ENCODE measurements around the gene ZMIZ1. TPM values are rescaled to one million over a fixed set of nuclear protein-coding genes. Genes with fewer than 3 reads are reported as not detected.

Gene ZMIZ1
- 175 TPM for polyA plus RNA-seq (2012; ENCODE audit: insufficient read depth, insufficient read length, low read depth)

- TF ChIP-seq CTCF (IDR thresholded peaks at IDR 0.05; ENCODE audit: low read depth, low read length), result no peak
- Histone ChIP-seq H3K9me3 (no peaks in the 10 kb centered on the region), H3K4me3 (ENCODE audit: low read depth, low read length) (peak within 1 kb of the TSS; percentile 94), H3K27me3 (no peaks in the 10 kb centered on the region), H3K36me3 (0 out of 2 replicates have a peak, but pooled peaks cover 7% of the 10 kb centered on the region), H3K4me1 (peaks cover 10% of the 10 kb centered on the region)
- peak; percentile 86 for DNase-seq
Observed at GRCh38 chr10:79068562-79069324, at the start of gene ZMIZ1. Gene ZMIZ1, plus strand, starts transcription at chr10:79068966. Its CDS starts 132,667 bp downstream, at chr10:79201633.

GRCh38 chr10:79019441-79020014, 49.2 kb upstream of the ZMIZ1 start:
- TF ChIP-seq CTCF (IDR thresholded peaks at IDR 0.05; ENCODE audit: low read depth, low read length), result no peak
- no peak for DNase-seq
- H3K9me3 ChIP-seq, result no peaks in the 10 kb centered on the region
- H3K36me3 ChIP-seq, result no peaks in the 10 kb centered on the region
- H3K4me3 ChIP-seq (ENCODE audit: low read depth, low read length), result no peak overlapping the region
- no peaks in the 10 kb centered on the region for H3K27me3 ChIP-seq
- peaks cover 41% of the 10 kb centered on the region for H3K4me1 ChIP-seq

GRCh38 chr10:79020015-79020491, 48.7 kb upstream of the ZMIZ1 start:
- H3K4me1 ChIP-seq, result peaks cover 46% of the 10 kb centered on the region
- H3K27me3 ChIP-seq, result no peaks in the 10 kb centered on the region
- H3K4me3 ChIP-seq (ENCODE audit: low read depth, low read length), result no peak overlapping the region
- TF ChIP-seq CTCF (IDR thresholded peaks at IDR 0.05; ENCODE audit: low read depth, low read length), result no peak
- no peaks in the 10 kb centered on the region for H3K9me3 ChIP-seq
- peak; percentile 62 for DNase-seq
- no peaks in the 10 kb centered on the region for H3K36me3 ChIP-seq

GRCh38 chr10:79020605-79021004, 48.2 kb upstream of the ZMIZ1 start:
- Histone ChIP-seq H3K4me3 (ENCODE audit: low read depth, low read length) (no peak overlapping the region), H3K4me1 (peaks cover 48% of the 10 kb centered on the region), H3K36me3 (no peaks in the 10 kb centered on the region), H3K27me3 (no peaks in the 10 kb centered on the region), H3K9me3 (no peaks in the 10 kb centered on the region)
- TF ChIP-seq CTCF (IDR thresholded peaks at IDR 0.05; ENCODE audit: low read depth, low read length), result no peak
- no peak for DNase-seq

- no peak for DNase-seq
- H3K36me3 ChIP-seq, result no peaks in the 10 kb centered on the region
- H3K9me3 ChIP-seq, result no peaks in the 10 kb centered on the region
- H3K27me3 ChIP-seq, result no peaks in the 10 kb centered on the region
- no peak for TF ChIP-seq CTCF (IDR thresholded peaks at IDR 0.05; ENCODE audit: low read depth, low read length)
- peaks cover 56% of the 10 kb centered on the region for H3K4me1 ChIP-seq
- H3K4me3 ChIP-seq (ENCODE audit: low read depth, low read length), result no peak overlapping the region
Observed at GRCh38 chr10:79021331-79021907, 47.3 kb upstream of the ZMIZ1 start.
